HFF-Myc (cell line): ENCODE measurements around the gene NUTM2F.

ENCODE experiments used
- DNase-seq: peaks from one replicate; pipeline ENCODE4 v3.0.0-alpha.2; 2011; ENCODE audit warnings: low read depth; ENCODE audit errors: extremely low read depth
- H3K4me3 ChIP-seq: replicated peaks from 2 replicates; pipeline ENCODE4 v1.5.1; 2011; ENCODE audit warnings: low read depth, mild to moderate bottlenecking, control low read depth, low read length
- TF ChIP-seq, protein P1 (sequence below): IDR thresholded peaks from 2 replicates; pipeline ENCODE4 v1.5.1; 2012; ENCODE audit warnings: mild to moderate bottlenecking, low read depth, low read length, control low read depth; ENCODE audit errors: missing control alignments

The NUTM2F gene

DNA sequence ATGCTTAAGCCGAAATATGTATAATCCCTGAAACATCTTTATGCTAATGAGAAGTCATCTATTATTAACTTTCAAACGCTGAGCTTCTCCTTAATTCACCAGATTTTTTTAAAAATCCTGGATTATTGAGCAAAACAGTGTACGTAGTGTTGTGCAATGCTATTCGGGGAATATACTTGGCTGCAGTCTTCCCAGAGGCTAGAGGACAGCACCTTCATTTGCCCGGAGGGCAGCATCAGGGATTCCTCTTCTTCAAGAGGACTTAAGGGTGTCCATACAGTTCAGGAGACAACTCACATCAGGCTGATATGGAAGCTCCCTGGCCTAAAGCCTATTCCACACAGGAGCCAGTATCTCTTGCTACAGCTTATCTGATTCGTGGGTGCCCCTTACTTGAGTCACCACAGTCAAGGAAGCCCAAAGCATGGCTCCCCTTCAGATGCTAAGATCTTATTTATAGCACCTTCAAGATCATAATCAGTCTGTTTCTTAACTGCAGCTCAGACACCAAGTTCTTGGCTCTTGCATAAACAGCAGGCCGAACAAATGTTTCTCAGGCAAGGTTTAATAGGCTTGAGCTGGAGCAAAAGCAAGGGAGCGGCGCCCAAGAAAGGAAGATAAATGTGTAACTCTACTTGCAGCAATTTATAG lies 29.4 kb downstream of the NUTM2F start:
- H3K4me3 ChIP-seq: no peak overlapping the region
- DNase-seq: no peak
- TF ChIP-seq, protein P1, sequence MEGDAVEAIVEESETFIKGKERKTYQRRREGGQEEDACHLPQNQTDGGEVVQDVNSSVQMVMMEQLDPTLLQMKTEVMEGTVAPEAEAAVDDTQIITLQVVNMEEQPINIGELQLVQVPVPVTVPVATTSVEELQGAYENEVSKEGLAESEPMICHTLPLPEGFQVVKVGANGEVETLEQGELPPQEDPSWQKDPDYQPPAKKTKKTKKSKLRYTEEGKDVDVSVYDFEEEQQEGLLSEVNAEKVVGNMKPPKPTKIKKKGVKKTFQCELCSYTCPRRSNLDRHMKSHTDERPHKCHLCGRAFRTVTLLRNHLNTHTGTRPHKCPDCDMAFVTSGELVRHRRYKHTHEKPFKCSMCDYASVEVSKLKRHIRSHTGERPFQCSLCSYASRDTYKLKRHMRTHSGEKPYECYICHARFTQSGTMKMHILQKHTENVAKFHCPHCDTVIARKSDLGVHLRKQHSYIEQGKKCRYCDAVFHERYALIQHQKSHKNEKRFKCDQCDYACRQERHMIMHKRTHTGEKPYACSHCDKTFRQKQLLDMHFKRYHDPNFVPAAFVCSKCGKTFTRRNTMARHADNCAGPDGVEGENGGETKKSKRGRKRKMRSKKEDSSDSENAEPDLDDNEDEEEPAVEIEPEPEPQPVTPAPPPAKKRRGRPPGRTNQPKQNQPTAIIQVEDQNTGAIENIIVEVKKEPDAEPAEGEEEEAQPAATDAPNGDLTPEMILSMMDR: no peak

DNA sequence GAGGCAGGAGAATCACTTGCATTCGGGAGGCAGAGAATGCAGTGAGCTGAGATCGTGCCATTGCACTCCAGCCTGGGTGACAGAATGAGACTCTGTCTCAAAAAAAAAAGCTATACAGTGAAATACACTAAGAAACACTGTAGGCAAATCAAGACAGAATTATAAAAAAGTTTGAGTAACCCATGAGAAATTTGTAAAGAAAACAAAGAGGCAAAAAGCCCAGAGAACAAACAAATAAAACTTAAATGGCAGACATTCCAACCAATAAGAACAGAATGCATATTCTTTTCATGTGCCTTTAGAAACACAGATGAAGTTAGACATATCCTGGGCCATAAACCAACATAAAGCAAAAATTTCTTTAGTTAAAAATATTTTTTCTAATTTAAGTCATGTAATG lies 38.8 kb downstream of the NUTM2F start:
- TF ChIP-seq, protein P1: no peak

DNA sequence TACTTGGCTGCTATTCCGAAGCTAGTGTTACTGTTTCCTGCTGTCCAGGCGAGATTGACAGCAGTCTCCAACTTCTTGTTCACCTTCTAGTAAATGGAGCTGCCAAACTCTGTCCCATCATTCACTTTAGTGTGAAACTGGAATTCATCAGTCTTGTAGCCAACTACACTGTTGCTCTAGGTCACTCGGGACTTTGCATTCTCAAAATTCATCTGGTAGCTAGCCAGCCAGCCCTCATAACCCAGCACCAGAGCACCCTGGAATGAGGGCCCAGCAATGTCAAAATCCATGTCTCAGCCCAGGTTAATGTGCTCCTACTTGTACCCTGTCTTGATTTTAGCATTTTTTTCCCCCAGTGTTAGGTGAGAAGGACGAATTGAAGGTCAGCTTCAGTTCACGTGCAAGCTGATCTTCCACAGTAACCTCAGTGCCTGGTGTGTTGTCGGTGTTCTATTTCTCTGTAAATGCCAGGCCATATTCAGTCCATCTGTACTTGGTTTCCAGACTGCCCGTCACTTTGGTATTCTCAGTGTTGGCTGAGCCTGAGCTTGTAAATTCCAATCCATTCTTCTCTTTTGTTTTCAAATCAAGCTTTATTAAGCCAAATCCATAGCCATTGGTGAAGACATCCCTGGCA lies 40.4 kb downstream of the NUTM2F start:
- TF ChIP-seq, protein P1: no peak
- DNase-seq: no peak
- no peak overlapping the region for H3K4me3 ChIP-seq

More for the DNA sequence above, 38.8 kb downstream of the NUTM2F start:
- no peak overlapping the region for H3K4me3 ChIP-seq
- DNase-seq: no peak

DNA sequence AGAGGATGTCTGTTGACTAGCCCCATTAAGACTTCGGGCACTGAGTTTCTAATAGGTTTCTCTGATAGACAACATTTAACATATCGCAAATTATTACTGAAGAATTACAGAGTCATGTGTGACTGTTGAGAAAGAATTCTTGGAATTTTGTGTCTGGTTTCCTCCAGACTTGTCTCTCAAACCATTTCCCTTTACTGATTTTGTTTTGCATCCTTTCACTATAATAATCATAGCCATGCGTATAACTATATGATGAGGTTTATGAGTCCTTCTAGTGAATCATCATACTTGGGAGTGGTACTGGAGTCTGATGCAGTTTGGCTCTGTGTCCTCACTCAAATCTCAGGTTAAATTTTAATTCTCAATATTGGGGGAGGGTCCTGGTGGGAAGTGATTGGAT lies 42.3 kb downstream of the NUTM2F start:
- DNase-seq: no peak
- TF ChIP-seq, protein P1: no peak
- H3K4me3 ChIP-seq: no peak overlapping the region

DNA sequence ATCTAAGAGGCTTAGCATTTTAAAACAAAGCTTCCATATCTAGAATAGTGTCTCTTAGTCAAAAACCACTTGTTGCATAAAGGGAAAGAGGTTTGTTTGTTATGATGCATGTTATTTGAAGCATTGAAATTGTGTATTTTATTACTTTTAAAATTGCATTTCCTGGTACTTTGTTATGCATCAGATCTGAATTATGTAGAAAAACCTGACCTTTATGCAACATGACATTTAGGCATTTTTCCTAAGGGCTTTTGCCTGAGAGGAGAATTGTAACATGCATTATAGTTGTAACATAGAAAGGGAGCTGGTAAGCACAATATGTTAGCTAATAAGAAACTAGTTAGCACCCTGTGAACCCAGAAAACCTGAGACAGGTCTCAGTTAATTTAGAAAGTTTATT lies 47.3 kb downstream of the NUTM2F start:
- H3K4me3 ChIP-seq: no peak overlapping the region
- TF ChIP-seq, protein P1: no peak
- no peak for DNase-seq

DNA sequence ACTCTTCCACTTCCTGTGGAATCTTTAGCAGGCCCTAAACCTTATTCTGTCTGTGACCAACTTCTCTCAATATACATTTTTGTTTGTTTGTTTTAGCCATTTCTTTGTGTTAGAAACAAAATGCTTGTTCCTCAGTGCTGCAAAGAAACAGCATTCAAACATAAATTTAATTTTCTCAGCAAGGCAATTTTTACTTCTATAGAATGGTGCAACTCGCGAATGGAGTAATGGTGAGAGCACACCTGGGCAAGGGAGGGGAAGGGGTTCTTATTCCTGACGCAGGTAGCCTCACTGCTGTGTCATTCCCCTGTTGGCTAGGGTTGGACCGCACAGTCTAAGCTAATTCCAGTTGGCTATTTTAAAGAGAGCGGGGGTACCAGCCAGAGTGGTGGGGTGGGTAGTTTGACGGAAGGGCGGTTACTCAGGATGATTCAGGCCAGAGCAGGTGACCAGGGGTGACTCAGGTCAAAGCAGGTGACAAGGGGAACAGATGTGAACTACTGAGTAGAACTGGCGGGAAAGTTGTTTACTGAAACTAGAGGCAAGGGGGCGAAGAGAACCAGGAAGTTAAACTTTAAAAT lies 47.9 kb downstream of the NUTM2F start:
- no peak overlapping the region for H3K4me3 ChIP-seq
- TF ChIP-seq, protein P1: no peak
- DNase-seq: no peak
